ENCODE measurements around the gene GABBR2. TPM values are rescaled to one million over a fixed set of nuclear protein-coding genes. Genes with fewer than 3 reads are reported as not detected.

The GABBR2 gene
- total and polyA plus RNA-seq, 2 of the 8 experiments (the other 6 are each of a cell fraction or from before 2014, with no cell fraction given) = 0.50 to 1.2 TPM

GRCh38 chr9:98673681-98674080 is 35.1 kb downstream of the GABBR2 start:
- H3K56ac ChIP-seq (replicated peaks; ENCODE audit: insufficient read length, low read depth, low read length) = no peak overlapping the region
- H2BK15ac ChIP-seq (ENCODE audit: low read length) = no peak overlapping the region
- no peaks in the 10 kb centered on the region for H3K23me2 ChIP-seq (ENCODE audit: low read depth, low read length)
- no peak overlapping the region for H3K9ac ChIP-seq (replicated peaks in 1 of 4; ENCODE audit: extremely low read depth in 1 of 4, low read depth in 3 of 4, low read length in 3 of 4)
- no peak overlapping the region for H3K27ac ChIP-seq (ENCODE audit: low read depth, low read length)
- no peaks in the 10 kb centered on the region for H3K79me2 ChIP-seq (ENCODE audit: control insufficient read depth in 1 of 2, insufficient read depth in 2 of 2, low read length in 2 of 2)
- 93% methylated on average over 5 of the region's 5 CpGs; no CpG with 5 or more reads in 1 of the 2 experiments for WGBS, 2 experiments (ENCODE audit: extremely low coverage in 1 of 2, insufficient coverage in 1 of 2, insufficient read length in 1 of 2, insufficient replicate concordance in 2 of 2, low coverage in 1 of 2, low lambda C conversion rate in 2 of 2, missing lambda C conversion rate in 1 of 2)
- H2BK5ac ChIP-seq (ENCODE audit: low read depth, low read length) = no peak overlapping the region
- H2BK12ac ChIP-seq (ENCODE audit: low read depth, low read length) = no peak overlapping the region
- no peaks in the 10 kb centered on the region for H3K36me3 ChIP-seq (ENCODE audit: control insufficient read depth in 2 of 4, insufficient read depth in 4 of 4, low read length in 3 of 4)
- no peak overlapping the region for H3K4me2 ChIP-seq (ENCODE audit: insufficient read depth in 1 of 2, low read depth in 2 of 2, low read length in 2 of 2)
- H2BK120ac ChIP-seq (replicated peaks; ENCODE audit: low read depth, low read length) = no peak overlapping the region
- no peak overlapping the region for H3K23ac ChIP-seq (ENCODE audit: insufficient read length)
- peaks cover 3 to 6% of the 10 kb centered on the region in 2 experiments; a peak in 1 of 4 replicates for H3K9me3 ChIP-seq (ENCODE audit: insufficient read depth in 2 of 2, low read depth in 1 of 2, low read length in 1 of 2)
- no peak overlapping the region for H3K14ac ChIP-seq (ENCODE audit: insufficient read length)
- no peak for FAIRE-seq
- H3K4me1 ChIP-seq (replicated peaks in 1 of 4; ENCODE audit: control insufficient read depth in 3 of 4, insufficient read depth in 4 of 4, low read length in 3 of 4) = peaks cover 2 to 6% (median 3%) of the 10 kb centered on the region in 4 experiments; a peak in 6 of 7 replicates
- no peaks in the 10 kb centered on the region for H3K79me1 ChIP-seq (ENCODE audit: low read depth, low read length)
- ChIA-PET POLR2A (ENCODE audit: partially characterized antibody) (no interaction called here), CTCF (ENCODE audit: partially characterized antibody) (interaction anchor here (1.5 to 2.5 kb wide), 2 partner anchors 76 to 101 kb away, joined by 3 to 5 read pairs; no protein-coding TSS in a partner anchor)
- no peak overlapping the region for H4K91ac ChIP-seq (replicated peaks; ENCODE audit: insufficient read length, low read length)
- no peaks in the 10 kb centered on the region; a peak in 1 of 7 replicates for H3K27me3 ChIP-seq (replicated peaks in 1 of 4; ENCODE audit: control insufficient read depth in 3 of 4, extremely low read depth in 1 of 4, insufficient read depth in 3 of 4, low read length in 3 of 4)
- no peak overlapping the region for H3K4me3 ChIP-seq (ENCODE audit: extremely low read depth in 1 of 4, insufficient read depth in 2 of 4, low read depth in 3 of 4, low read length in 4 of 4)
- no peak for DNase-seq (ENCODE audit: low read depth in 1 of 2, low spot score in 2 of 2)
- no peak overlapping the region for H4K5ac ChIP-seq (ENCODE audit: insufficient read length, low read depth, low read length)
- H2AK5ac ChIP-seq (ENCODE audit: low read depth, low read length) = no peak overlapping the region
- no peak overlapping the region for H3K18ac ChIP-seq (ENCODE audit: extremely low read depth, low read length)
- H2AFZ ChIP-seq (ENCODE audit: low read length) = no peak overlapping the region
- H3K4ac ChIP-seq (replicated peaks; ENCODE audit: insufficient read length, low read depth, low read length) = no peak overlapping the region
- H4K20me1 ChIP-seq (replicated peaks in 1 of 2; ENCODE audit: control insufficient read depth in 1 of 2, insufficient read depth in 2 of 2, low read length in 2 of 2) = no peaks in the 10 kb centered on the region
- H2BK20ac ChIP-seq (ENCODE audit: low read length) = no peak overlapping the region
- no peak overlapping the region for H4K8ac ChIP-seq (ENCODE audit: extremely low read depth, insufficient read depth, low read length)
- TF ChIP-seq EGR1 (IDR thresholded peaks at IDR 0.05; ENCODE audit: borderline replicate concordance, low read depth, low read length) = no peak
- no peak for TF ChIP-seq EP300 (IDR thresholded peaks at IDR 0.05; ENCODE audit: borderline replicate concordance in 1 of 2, low read depth in 2 of 2, low read length in 2 of 2)
- TF ChIP-seq BCL11A (IDR thresholded peaks at IDR 0.05; ENCODE audit: low read depth in 2 of 2, low read length in 2 of 2) = no peak
- TF ChIP-seq ATF3 (IDR thresholded peaks at IDR 0.05; ENCODE audit: insufficient read depth, low read depth, low read length) = no peak
- TF ChIP-seq ATF2 (IDR thresholded peaks at IDR 0.05; ENCODE audit: low read length) = no peak
- TF ChIP-seq RNF2 (IDR thresholded peaks at IDR 0.05; ENCODE audit: borderline replicate concordance, low read depth, low read length, missing control alignments, poor library complexity, severe bottlenecking) = no peak
- no peak for TF ChIP-seq TAF7 (optimal IDR thresholded peaks at IDR 0.05; ENCODE audit: borderline replicate concordance, low read depth, low read length)
- TF ChIP-seq JUN (IDR thresholded peaks at IDR 0.05; ENCODE audit: low read depth, low read length) = no peak
- TF ChIP-seq SP4 (IDR thresholded peaks at IDR 0.05; ENCODE audit: low read length) = no peak
- TF ChIP-seq E2F6 (IDR thresholded peaks at IDR 0.05) = no peak

Data from H1 (cell line).